GM18526 (cell line): ENCODE measurements around the gene SMIM44.

Experiments used
- POLR2A ChIP-seq: IDR thresholded peaks from 3 replicates; pipeline ENCODE4 v1.6.1; 2011; ENCODE audit not compliant: insufficient read length; ENCODE audit errors: extremely low read depth

Gene SMIM44

GRCh38 chr19:3450796-3451411 lies 32.3 kb downstream of the SMIM44 start:
- no peak for TF ChIP-seq POLR2A

- no peak for TF ChIP-seq POLR2A
Measured at GRCh38 chr19:3448616-3449334, 34.5 kb downstream of the SMIM44 start.

GRCh38 chr19:3444695-3445234 lies 38.5 kb downstream of the SMIM44 start:
- TF ChIP-seq POLR2A: no peak

- no peak for TF ChIP-seq POLR2A
Measured at GRCh38 chr19:3443840-3444694, 39.2 kb downstream of the SMIM44 start.

- no peak for TF ChIP-seq POLR2A
Measured at GRCh38 chr19:3442487-3443071, 40.7 kb downstream of the SMIM44 start.

GRCh38 chr19:3441986-3442329 lies 41.3 kb downstream of the SMIM44 start:
- no peak for TF ChIP-seq POLR2A

GRCh38 chr19:3441089-3441985 lies 41.9 kb downstream of the SMIM44 start:
- TF ChIP-seq POLR2A: no peak

GRCh38 chr19:3440082-3440481 lies 43.2 kb downstream of the SMIM44 start:
- no peak for TF ChIP-seq POLR2A

- peak; percentile 77 for TF ChIP-seq POLR2A
Measured at GRCh38 chr19:3434630-3435553, 48.3 kb downstream of the SMIM44 start.

GRCh38 chr19:3433805-3434540 lies 49.3 kb downstream of the SMIM44 start:
- no peak for TF ChIP-seq POLR2A

- no peak for TF ChIP-seq POLR2A
Measured at GRCh38 chr19:3433313-3433712, 49.9 kb downstream of the SMIM44 start.
